ENCODE results near the gene TXNRD2. TPM values are rescaled to one million over a fixed set of nuclear protein-coding genes. Genes with fewer than 3 reads are reported as not detected.

The TXNRD2 gene
- total and polyA plus RNA-seq, 2 donors (not counting 1 experiment from before 2014, with no cell fraction given), result 24.8 to 36.2 TPM

DNA sequence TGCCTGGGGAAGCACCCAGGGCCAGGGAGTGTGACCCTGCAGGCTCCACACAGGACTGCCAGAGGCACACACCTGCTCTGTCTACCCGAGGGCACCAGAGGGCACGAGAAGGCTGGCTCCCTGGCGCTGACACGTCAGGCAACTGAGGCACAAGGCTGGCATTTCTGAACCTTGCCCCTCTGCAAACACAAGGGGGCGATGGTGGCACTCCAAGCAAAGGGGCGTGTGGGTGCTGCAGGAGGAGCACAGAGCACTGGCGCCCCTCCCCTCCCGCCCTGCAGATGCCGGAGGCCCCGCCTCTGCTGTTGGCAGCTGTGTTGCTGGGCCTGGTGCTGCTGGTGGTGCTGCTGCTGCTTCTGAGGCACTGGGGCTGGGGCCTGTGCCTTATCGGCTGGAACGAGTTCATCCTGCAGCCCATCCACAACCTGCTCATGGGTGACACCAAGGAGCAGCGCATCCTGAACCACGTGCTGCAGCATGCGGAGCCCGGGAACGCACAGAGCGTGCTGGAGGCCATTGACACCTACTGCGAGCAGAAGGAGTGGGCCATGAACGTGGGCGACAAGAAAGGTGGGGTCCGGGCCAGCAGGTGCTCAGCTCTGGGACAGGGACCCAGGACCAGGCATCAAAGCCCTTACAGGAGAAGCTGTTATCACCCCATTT is 20.8 kb upstream of the TXNRD2 start:
- Histone ChIP-seq H3K27me3 (replicated peaks in 1 of 4; ENCODE audit: control extremely low read depth in 1 of 4, control insufficient read depth in 3 of 4, insufficient read depth in 4 of 4, low read length in 3 of 4) (no peaks in the 10 kb centered on the region), H3K79me2 (ENCODE audit: control insufficient read depth, insufficient read depth, low read length) (peaks cover 22% of the 10 kb centered on the region), H4K20me1 (ENCODE audit: control insufficient read depth, insufficient read depth, low read length, poor library complexity, severe bottlenecking) (peaks cover 38% of the 10 kb centered on the region), H2AFZ (ENCODE audit: insufficient read depth, low read depth, low read length, poor library complexity, severe bottlenecking) (no peak overlapping the region), H3K9me3 (ENCODE audit: control extremely low read depth in 1 of 3, control insufficient read depth in 2 of 3, insufficient read depth in 1 of 3, low read length in 2 of 3) (peaks cover 0 to 3% (median 0%) of the 10 kb centered on the region in 3 donors), H3K4me2 (replicated peaks; ENCODE audit: low read depth, low read length, poor library complexity, severe bottlenecking) (no peak overlapping the region), H3K4me3 (ENCODE audit: control extremely low read depth in 1 of 5, extremely low read depth in 1 of 5, insufficient read depth in 1 of 5, low read depth in 2 of 5, low read length in 4 of 5) (no peak overlapping the region), H3K4me1 (ENCODE audit: control insufficient read depth in 2 of 2, insufficient read depth in 2 of 2, low read length in 2 of 2) (no peaks in the 10 kb centered on the region), H3K27ac (ENCODE audit: low read length in 2 of 2) (no peak overlapping the region), H3K36me3 (replicated peaks in 1 of 2; ENCODE audit: control extremely low read depth in 1 of 2, control insufficient read depth in 1 of 2, extremely low read depth in 1 of 2, insufficient read depth in 2 of 2, low read length in 1 of 2) (peaks cover 0 to 14% of the 10 kb centered on the region in 2 experiments), H3K9ac (ENCODE audit: low read length) (no peak overlapping the region)
- intact Hi-C loops (cut with micrococcal nuclease), result no loop called here
- 83% methylated on average over 22 of the region's 22 CpGs for whole genome bisulfite sequencing (ENCODE audit: insufficient coverage)
- Mint-ChIP-seq H3K4me1 (peaks cover 12% of the 10 kb centered on the region), H3K9me3 (ENCODE audit: insufficient read depth) (no peaks in the 10 kb centered on the region), H3K27ac (no peak overlapping the region), H3K4me3 (no peak overlapping the region), H3K27me3 (no peaks in the 10 kb centered on the region)
- DNase-seq (peak; percentile 32), ATAC-seq (ENCODE audit: low read depth) (peak; percentile 69)
- TF ChIP-seq, protein P1, sequence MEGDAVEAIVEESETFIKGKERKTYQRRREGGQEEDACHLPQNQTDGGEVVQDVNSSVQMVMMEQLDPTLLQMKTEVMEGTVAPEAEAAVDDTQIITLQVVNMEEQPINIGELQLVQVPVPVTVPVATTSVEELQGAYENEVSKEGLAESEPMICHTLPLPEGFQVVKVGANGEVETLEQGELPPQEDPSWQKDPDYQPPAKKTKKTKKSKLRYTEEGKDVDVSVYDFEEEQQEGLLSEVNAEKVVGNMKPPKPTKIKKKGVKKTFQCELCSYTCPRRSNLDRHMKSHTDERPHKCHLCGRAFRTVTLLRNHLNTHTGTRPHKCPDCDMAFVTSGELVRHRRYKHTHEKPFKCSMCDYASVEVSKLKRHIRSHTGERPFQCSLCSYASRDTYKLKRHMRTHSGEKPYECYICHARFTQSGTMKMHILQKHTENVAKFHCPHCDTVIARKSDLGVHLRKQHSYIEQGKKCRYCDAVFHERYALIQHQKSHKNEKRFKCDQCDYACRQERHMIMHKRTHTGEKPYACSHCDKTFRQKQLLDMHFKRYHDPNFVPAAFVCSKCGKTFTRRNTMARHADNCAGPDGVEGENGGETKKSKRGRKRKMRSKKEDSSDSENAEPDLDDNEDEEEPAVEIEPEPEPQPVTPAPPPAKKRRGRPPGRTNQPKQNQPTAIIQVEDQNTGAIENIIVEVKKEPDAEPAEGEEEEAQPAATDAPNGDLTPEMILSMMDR (IDR thresholded peaks at IDR 0.05), result peak; percentile 53
- TF ChIP-seq EZH2 (IDR thresholded peaks at IDR 0.05; ENCODE audit: borderline replicate concordance, insufficient read depth, low read depth, low read length, poor library complexity, severe bottlenecking), result no peak
- CTCF ChIA-PET, result no interaction called here
- POLR2A ChIA-PET, result no interaction called here

DNA sequence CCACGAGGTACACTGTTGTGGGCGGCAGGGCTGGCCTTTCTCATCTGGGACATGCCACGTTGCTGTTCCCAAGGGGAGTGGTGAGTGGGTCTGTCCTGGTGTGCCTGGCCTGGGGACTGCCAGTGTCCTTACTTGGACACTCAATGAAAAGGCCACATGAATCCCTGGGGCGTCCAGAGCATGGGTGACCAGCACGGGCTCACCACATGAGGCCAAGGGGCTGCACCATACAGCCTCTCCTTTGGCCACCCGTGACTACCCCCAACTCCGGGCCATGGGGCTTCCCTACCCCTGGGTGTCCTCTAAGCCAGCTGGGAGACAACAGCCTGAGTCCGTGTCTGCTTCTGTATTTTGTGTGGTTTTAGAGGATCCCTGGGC is 20.2 kb upstream of the TXNRD2 start:
- Histone ChIP-seq H3K9ac (ENCODE audit: low read length) (no peak overlapping the region), H3K36me3 (replicated peaks in 1 of 2; ENCODE audit: control extremely low read depth in 1 of 2, control insufficient read depth in 1 of 2, extremely low read depth in 1 of 2, insufficient read depth in 2 of 2, low read length in 1 of 2) (peaks cover 0 to 9% of the 10 kb centered on the region in 2 experiments), H3K79me2 (ENCODE audit: control insufficient read depth, insufficient read depth, low read length) (peaks cover 22% of the 10 kb centered on the region), H3K4me2 (replicated peaks; ENCODE audit: low read depth, low read length, poor library complexity, severe bottlenecking) (no peak overlapping the region), H3K27me3 (replicated peaks in 1 of 4; ENCODE audit: control extremely low read depth in 1 of 4, control insufficient read depth in 3 of 4, insufficient read depth in 4 of 4, low read length in 3 of 4) (no peaks in the 10 kb centered on the region), H2AFZ (ENCODE audit: insufficient read depth, low read depth, low read length, poor library complexity, severe bottlenecking) (no peak overlapping the region), H3K27ac (ENCODE audit: low read length in 2 of 2) (no peak overlapping the region), H4K20me1 (ENCODE audit: control insufficient read depth, insufficient read depth, low read length, poor library complexity, severe bottlenecking) (peaks cover 39% of the 10 kb centered on the region), H3K9me3 (ENCODE audit: control extremely low read depth in 1 of 3, control insufficient read depth in 2 of 3, insufficient read depth in 1 of 3, low read length in 2 of 3) (peaks cover 0 to 3% (median 0%) of the 10 kb centered on the region in 3 donors), H3K4me1 (ENCODE audit: control insufficient read depth in 2 of 2, insufficient read depth in 2 of 2, low read length in 2 of 2) (no peaks in the 10 kb centered on the region), H3K4me3 (ENCODE audit: control extremely low read depth in 1 of 5, extremely low read depth in 1 of 5, insufficient read depth in 1 of 5, low read depth in 2 of 5, low read length in 4 of 5) (no peak overlapping the region)
- WGBS (ENCODE audit: insufficient coverage), result 91% methylated on average over 8 of the region's 8 CpGs
- H3K27me3 Mint-ChIP-seq, result no peaks in the 10 kb centered on the region
- DNase-seq (no peak), ATAC-seq (ENCODE audit: low read depth) (no peak)
- intact Hi-C loops (cut with micrococcal nuclease), result no loop called here
- H3K9me3 Mint-ChIP-seq (ENCODE audit: insufficient read depth), result no peaks in the 10 kb centered on the region
- no peak overlapping the region for H3K27ac Mint-ChIP-seq
- ChIA-PET POLR2A (no interaction called here), CTCF (no interaction called here)
- TF ChIP-seq, protein P1 (IDR thresholded peaks at IDR 0.05), result no peak
- no peak for TF ChIP-seq EZH2 (IDR thresholded peaks at IDR 0.05; ENCODE audit: borderline replicate concordance, insufficient read depth, low read depth, low read length, poor library complexity, severe bottlenecking)
- peaks cover 12% of the 10 kb centered on the region for H3K4me1 Mint-ChIP-seq
- no peak overlapping the region for H3K4me3 Mint-ChIP-seq
